ENCODE measurements around the gene ASXL1. TPM values are rescaled to one million over a fixed set of nuclear protein-coding genes. Genes with fewer than 3 reads are reported as not detected.

ASXL1 gene
- total RNA-seq, 1 experiment from 2014 or later = 52.2 TPM

GRCh38 chr20:32460683-32461320 lies 102.7 kb downstream of the ASXL1 start:
- H3K79me2 ChIP-seq (ENCODE audit: insufficient read depth, low read length) = no peaks in the 10 kb centered on the region
- no peaks in the 10 kb centered on the region for H3K27me3 ChIP-seq (ENCODE audit: insufficient read depth, low read length)
- RAD21 ChIA-PET (ENCODE audit: low non-redundant PET in 1 of 2, low total read pairs in 2 of 2, uncharacterized antibody in 2 of 2, unreplicated experiment in 2 of 2) = no interaction called here
- POLR2A ChIA-PET = no interaction called here
- no TSS peak for BruUV-seq (replicated peaks)
- no peak overlapping the region for H2AFZ ChIP-seq (ENCODE audit: low read depth, low read length, poor library complexity, severe bottlenecking)
- H3K9me3 ChIP-seq (ENCODE audit: control insufficient read depth in 1 of 2, insufficient read depth in 1 of 2, low read depth in 1 of 2, low read length in 2 of 2) = no peaks in the 10 kb centered on the region
- no peaks in the 10 kb centered on the region for H3K4me1 ChIP-seq (ENCODE audit: control insufficient read depth in 1 of 2, insufficient read depth in 2 of 2, low read length in 2 of 2)
- no peaks in the 10 kb centered on the region for H4K20me1 ChIP-seq (ENCODE audit: insufficient read depth)
- TF ChIP-seq POLR2A (IDR thresholded peaks at IDR 0.05; ENCODE audit: borderline replicate concordance, extremely low read depth, insufficient read depth, insufficient read length) (no peak), TCF7L2 (IDR thresholded peaks at IDR 0.05; ENCODE audit: borderline replicate concordance, extremely low read depth, insufficient read depth, insufficient read length) (no peak), ZFX (IDR thresholded peaks at IDR 0.05) (no peak), EZH2phosphoT487 (IDR thresholded peaks at IDR 0.05; ENCODE audit: borderline replicate concordance) (no peak), ELF1 (IDR thresholded peaks at IDR 0.05; ENCODE audit: borderline replicate concordance, low read depth) (no peak), FOSL1 (IDR thresholded peaks at IDR 0.05; ENCODE audit: low read depth) (no peak), SP1 (IDR thresholded peaks at IDR 0.05; ENCODE audit: low read depth) (no peak)
- TF ChIP-seq, protein P1, sequence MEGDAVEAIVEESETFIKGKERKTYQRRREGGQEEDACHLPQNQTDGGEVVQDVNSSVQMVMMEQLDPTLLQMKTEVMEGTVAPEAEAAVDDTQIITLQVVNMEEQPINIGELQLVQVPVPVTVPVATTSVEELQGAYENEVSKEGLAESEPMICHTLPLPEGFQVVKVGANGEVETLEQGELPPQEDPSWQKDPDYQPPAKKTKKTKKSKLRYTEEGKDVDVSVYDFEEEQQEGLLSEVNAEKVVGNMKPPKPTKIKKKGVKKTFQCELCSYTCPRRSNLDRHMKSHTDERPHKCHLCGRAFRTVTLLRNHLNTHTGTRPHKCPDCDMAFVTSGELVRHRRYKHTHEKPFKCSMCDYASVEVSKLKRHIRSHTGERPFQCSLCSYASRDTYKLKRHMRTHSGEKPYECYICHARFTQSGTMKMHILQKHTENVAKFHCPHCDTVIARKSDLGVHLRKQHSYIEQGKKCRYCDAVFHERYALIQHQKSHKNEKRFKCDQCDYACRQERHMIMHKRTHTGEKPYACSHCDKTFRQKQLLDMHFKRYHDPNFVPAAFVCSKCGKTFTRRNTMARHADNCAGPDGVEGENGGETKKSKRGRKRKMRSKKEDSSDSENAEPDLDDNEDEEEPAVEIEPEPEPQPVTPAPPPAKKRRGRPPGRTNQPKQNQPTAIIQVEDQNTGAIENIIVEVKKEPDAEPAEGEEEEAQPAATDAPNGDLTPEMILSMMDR (IDR thresholded peaks at IDR 0.05 in 2 of 3, conservative IDR thresholded peaks at IDR 0.05 in 1 of 3; ENCODE audit: borderline replicate concordance in 1 of 3, insufficient read depth in 1 of 3, low read depth in 2 of 3, low read length in 2 of 3) = no peak
- TF ChIP-seq, protein P2, sequence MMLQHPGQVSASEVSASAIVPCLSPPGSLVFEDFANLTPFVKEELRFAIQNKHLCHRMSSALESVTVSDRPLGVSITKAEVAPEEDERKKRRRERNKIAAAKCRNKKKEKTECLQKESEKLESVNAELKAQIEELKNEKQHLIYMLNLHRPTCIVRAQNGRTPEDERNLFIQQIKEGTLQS (IDR thresholded peaks at IDR 0.05) = no peak
- no peak overlapping the region for H3K27ac ChIP-seq (ENCODE audit: low read depth, low read length)
- H3K4me2 ChIP-seq (ENCODE audit: low read length) = no peak overlapping the region
- no peaks in the 10 kb centered on the region for H3K36me3 ChIP-seq (ENCODE audit: control insufficient read depth in 1 of 2, insufficient read depth in 2 of 2, low read length in 2 of 2)
- DNase-seq (ENCODE audit: low read depth, low spot score) (no peak), ATAC-seq (no peak)
- intact Hi-C loops (cut with micrococcal nuclease) = no loop called here
- CTCF ChIA-PET = no interaction called here
- no peak overlapping the region for H3K9ac ChIP-seq (ENCODE audit: low read length)
- no peaks in the 10 kb centered on the region for H3K9me2 ChIP-seq (ENCODE audit: insufficient read depth)
- no peak overlapping the region for H3K4me3 ChIP-seq (replicated peaks in 1 of 2; ENCODE audit: low read depth in 1 of 2, low read length in 2 of 2)
